ENCODE measurements around the gene NOP14.
"Not testable (repeated sequence)": the region's sequence is repeated elsewhere in the genome, so short reads cannot be mapped to it uniquely, and the experiment has no call there.

The NOP14 gene

DNA sequence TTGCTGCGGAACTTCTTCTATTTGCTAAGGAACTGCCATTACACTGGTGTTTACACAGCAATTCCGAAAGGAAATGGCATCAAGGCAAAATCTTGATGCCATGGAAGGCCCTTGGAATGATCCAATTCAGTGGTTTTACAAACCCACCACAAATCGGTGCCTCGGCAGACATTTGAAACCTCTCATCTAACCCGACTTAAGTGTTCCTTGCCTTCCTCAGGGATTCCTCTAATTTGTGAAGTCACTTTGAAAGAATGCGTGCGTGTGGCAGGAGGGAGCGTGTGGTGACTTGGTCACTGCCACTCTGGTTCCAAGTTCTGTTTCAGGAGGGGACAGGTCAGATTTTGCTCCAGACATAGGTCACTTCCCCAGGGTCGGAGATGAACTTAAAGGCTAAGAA, 4.8 kb downstream of the NOP14 start:
- TF ChIP-seq POLR2AphosphoS5 (IDR thresholded peaks at IDR 0.05; ENCODE audit: low read depth, low read length) (no peak), POLR2A (IDR thresholded peaks at IDR 0.05; ENCODE audit: low read depth, low read length) (no peak), TAF1 (IDR thresholded peaks at IDR 0.05; ENCODE audit: borderline replicate concordance, low read depth, low read length) (no peak)
- DNase-seq (ENCODE audit: insufficient read length) (no peak), FAIRE-seq (no peak)

DNA sequence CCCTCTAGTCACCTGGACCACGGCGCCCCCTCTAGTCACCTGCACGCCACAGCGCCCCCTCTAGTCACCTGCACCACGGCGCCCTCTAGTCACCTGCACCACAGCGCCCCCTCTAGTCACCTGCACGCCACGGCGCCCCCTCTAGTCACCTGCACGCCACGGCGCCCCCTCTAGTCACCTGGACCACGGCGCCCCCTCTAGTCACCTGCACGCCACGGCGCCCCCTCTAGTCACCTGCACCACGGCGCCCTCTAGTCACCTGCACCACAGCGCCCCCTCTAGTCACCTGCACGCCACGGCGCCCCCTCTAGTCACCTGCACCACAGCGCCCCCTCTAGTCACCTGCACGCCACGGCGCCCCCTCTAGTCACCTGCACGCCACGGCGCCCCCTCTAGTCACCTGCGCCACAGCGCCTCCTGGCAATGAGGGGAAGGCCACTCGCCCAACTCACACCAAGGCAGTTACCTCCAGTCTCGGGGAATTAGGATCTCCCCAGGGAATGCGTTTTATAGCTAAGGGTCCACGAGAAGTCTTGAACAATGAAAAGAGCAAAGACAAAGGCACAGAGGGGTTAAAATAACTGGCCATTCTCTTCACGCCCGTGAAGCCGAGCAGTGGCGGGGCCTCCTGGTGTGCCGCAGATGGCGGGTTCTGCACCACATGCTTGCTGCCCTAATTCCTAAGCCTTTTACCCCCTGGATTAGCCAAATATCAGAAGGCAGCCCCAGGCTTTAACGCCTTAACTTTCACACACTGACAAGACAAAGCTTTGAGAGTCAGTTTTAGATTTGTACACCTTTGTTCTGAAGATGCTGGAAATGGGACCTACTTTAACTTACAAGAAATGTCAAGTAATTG, 7.8 kb downstream of the NOP14 start:
- not testable (repeated sequence) for DNase-seq (ENCODE audit: insufficient read length)
- peak; percentile 48 for FAIRE-seq

DNA sequence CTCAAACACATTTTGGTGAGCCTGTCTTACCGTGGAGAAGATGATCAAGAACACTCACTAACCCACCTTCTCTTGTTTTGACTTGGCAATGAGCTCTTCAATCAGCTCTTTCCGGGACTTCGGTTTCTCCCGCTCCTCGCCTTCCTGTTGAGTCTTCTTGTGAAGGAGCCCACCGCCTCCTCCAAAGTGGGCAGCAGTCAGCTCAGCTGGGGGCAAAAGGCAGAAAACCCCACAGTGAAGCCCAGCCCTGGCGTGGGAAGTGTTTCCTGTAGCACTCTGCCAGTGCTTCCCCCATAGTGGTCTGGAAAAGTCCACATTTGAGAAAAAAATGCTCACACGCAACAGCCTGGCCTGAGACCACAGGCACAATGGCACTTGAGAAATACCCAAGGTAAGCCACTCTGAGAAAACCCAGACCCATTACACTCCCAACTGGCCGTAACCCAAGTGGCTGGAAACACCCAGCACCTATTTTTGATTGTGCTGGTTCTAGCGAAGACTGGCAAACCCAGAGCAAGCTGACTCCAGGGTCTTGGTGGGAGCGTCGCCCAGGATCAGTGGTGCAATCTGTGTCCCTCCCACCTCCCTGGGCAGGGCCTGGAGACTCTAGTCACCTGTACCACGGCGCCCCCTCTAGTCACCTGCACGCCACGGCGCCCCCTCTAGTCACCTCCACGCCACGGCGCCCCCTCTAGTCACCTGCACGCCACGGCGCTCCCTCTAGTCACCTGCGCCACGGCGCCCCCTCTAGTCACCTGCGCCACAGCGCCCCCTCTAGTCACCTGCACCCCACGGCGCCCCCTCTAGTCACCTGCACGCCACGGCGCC, 8.6 kb downstream of the NOP14 start:
- TF ChIP-seq POLR2AphosphoS5 (IDR thresholded peaks at IDR 0.05; ENCODE audit: low read depth, low read length): no peak
- no peak for TF ChIP-seq POLR2A (IDR thresholded peaks at IDR 0.05; ENCODE audit: low read depth, low read length)
- TF ChIP-seq TAF1 (IDR thresholded peaks at IDR 0.05; ENCODE audit: borderline replicate concordance, low read depth, low read length): no peak
- FAIRE-seq (peak; percentile 80), DNase-seq (ENCODE audit: insufficient read length) (no peak)

DNA sequence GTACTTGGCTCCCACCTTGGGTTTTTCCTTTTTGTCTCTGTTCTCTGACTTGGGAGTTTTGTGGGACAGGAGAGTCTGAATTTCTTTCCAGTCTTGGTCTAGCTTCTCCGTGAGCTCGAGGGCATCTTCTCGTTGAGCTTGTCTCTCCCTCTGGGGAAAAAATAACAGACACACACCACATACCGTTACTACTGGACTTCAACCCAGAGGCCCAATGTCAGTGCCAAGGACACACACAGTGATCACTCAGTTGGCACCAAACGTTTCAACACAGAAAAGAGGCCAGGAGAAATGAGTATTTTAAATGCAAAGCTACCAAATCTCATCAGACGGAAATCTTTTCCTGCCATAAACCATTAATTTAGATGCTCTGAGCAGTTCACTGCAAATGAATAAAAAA, 9.7 kb downstream of the NOP14 start:
- DNase-seq (ENCODE audit: insufficient read length) (no peak), FAIRE-seq (no peak)
- TF ChIP-seq TAF1 (IDR thresholded peaks at IDR 0.05; ENCODE audit: borderline replicate concordance, low read depth, low read length): no peak
- TF ChIP-seq POLR2AphosphoS5 (IDR thresholded peaks at IDR 0.05; ENCODE audit: low read depth, low read length): no peak
- TF ChIP-seq POLR2A (IDR thresholded peaks at IDR 0.05; ENCODE audit: low read depth, low read length): no peak

DNA sequence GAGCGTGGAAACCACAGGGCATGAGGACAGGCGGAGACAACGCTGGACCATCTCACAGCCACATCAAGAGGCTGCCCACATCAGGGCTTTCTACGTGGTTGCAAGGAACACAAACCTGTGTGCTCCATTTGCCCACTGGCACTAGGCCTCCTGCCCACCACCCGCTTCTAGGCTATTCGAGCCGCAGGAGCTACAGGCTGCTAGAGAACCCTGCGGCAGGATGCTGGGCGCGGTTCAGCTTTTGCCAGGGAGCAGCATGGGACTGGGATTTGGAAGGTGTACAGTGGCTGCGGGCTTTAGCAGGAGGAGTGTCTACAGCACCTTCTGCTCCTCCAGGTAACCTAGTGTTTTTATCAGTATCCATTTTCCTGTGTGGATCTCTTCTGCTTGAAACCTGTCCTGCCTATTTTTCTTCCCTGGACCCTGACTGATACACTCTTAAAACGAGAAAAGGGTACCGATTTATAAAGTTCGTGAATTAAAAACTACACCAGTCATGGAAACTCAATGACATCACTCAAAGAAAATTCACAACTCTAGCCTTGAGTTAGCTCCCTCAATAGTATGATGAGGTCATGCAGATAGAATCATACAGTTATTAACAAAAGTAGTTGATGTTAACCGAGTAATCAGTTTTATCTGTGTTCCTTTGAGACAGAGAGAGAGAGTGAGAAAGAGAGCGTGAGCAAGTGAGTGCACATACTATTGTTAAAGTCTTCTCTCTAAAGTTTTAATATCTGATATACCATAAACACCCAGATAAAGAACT, 12.8 kb downstream of the NOP14 start:
- FAIRE-seq (no peak), DNase-seq (ENCODE audit: insufficient read length) (no peak)
- TF ChIP-seq POLR2A (IDR thresholded peaks at IDR 0.05; ENCODE audit: low read depth, low read length): no peak
- TF ChIP-seq TAF1 (IDR thresholded peaks at IDR 0.05; ENCODE audit: borderline replicate concordance, low read depth, low read length): no peak
- TF ChIP-seq POLR2AphosphoS5 (IDR thresholded peaks at IDR 0.05; ENCODE audit: low read depth, low read length): no peak

DNA sequence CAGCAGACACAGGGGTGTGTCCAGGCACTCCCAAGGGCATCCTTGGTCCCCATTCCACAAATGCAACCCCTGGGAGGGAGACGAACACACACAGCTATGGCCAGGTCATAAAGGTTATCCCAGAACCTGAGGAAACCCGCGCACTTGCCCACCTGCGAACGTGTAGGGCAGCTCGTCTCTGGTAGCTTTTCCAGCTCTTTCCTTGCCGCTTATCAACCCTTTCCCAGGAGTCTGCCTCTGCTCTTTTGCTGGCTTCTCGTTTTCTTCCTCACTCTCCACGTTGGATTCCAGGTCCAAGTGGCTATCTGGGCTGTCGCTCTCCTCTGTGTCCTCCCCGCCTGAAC, 13.5 kb downstream of the NOP14 start:
- FAIRE-seq: no peak

DNA sequence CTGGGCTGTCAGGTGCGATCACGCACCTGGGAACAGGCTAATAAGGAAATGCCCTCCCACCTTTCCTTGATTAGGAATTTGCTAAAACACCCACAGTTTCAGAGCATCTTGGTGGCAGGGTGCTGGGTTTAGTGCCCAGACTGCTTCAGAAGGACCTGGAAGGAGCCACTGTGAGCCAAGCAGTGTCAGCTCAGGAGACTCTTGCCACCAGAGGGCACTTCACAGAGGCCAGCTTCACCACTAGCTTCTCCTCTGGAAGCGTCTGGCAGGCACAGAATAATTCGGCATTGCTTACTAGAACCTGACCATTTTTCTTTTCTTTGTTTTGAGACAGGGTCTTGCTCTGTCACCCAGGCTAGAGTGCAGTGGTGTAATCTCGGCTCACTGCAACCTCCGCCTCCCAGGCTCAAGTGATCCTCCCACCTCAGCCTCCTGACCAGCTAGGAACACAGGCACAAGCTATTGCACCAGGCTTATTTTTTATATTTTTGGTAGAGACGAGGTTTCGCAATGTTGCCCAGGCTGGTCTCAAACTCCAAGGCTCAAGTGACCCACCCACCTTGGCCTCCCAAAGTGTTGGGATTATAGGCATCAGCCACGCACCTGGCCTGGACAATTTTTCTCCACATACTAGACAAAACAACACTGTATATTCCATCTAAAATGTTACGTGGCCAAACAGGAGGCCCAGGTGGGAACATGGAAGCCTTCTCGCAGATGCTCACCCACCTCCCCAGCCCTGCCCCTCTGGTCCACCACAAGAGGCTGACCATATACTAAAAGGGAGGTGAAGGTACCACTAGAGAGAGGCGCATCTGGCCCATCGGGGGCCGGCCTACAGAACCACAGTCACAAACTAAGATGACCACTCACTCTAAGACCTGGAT, 14.1 kb downstream of the NOP14 start:
- DNase-seq (ENCODE audit: insufficient read length) (no peak), FAIRE-seq (no peak)
- no peak for TF ChIP-seq TAF1 (IDR thresholded peaks at IDR 0.05; ENCODE audit: borderline replicate concordance, low read depth, low read length)
- TF ChIP-seq POLR2A (IDR thresholded peaks at IDR 0.05; ENCODE audit: low read depth, low read length): no peak
- TF ChIP-seq POLR2AphosphoS5 (IDR thresholded peaks at IDR 0.05; ENCODE audit: low read depth, low read length): no peak

More for the DNA sequence above, 13.5 kb downstream of the NOP14 start:
- TF ChIP-seq POLR2AphosphoS5 (IDR thresholded peaks at IDR 0.05; ENCODE audit: low read depth, low read length) (no peak), POLR2A (IDR thresholded peaks at IDR 0.05; ENCODE audit: low read depth, low read length) (no peak), TAF1 (IDR thresholded peaks at IDR 0.05; ENCODE audit: borderline replicate concordance, low read depth, low read length) (no peak)
- no peak for DNase-seq (ENCODE audit: insufficient read length)

DNA sequence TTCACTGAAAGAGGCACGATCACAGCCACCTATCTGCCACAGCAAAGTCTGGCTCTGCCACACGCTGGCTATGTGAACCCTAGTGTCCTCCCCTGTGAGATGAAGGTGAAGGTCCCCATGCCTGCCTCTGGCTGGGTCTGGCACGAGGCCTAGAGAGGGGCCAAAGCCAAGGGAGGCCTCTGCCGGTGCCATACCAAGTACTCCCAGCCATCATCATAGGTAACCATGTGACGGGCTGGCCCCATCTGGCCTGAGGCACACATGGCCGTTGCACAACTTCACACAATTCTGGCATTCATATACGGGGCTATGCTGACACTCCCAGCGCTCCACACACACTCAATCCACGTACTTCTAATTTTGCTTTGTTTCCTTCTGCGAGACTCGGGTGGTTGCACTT, 15.3 kb downstream of the NOP14 start:
- DNase-seq (ENCODE audit: insufficient read length): no peak
- no peak for FAIRE-seq
- TF ChIP-seq POLR2AphosphoS5 (IDR thresholded peaks at IDR 0.05; ENCODE audit: low read depth, low read length) (peak; percentile 48; the same call in 1 of the 2 replicates), POLR2A (IDR thresholded peaks at IDR 0.05; ENCODE audit: low read depth, low read length) (peak; percentile 37; the same call in 1 of the 2 replicates), TAF1 (IDR thresholded peaks at IDR 0.05; ENCODE audit: borderline replicate concordance, low read depth, low read length) (no peak)

DNA sequence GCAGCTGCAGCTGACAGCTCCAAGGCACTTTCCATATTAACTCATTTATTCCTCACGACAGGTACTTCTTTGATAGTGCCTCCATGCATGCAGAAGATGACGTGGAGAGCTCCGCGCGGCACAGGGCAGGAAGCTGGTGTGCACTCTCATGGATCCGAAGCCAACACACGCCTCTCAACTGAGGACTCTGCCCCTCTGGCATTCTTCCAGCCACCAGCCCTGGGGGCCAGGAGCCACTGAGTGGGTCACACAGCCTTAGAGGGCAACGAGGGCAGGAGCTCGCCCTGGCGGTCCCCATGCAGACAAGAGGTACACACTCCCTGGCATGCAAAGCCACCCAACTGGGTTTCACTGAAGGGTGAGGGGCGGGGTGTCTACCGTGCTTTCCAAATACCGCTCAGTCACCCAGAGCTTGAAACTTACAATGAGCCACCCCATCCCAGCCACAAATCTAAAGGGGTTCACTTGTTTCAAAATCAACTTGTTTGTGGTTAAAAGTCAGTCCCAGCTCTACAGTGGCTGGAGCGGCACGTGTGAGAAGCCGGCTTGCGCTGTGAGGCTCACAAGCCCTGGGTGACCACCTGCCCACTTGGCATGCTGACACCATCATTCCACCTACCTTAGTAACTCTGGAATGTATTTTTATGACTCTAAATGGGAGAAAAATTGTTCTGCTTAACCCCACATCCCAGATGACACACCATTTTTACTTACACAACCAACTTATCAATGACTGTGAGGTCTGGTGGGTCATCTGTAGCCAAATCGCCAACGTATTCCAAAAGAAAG, 16.2 kb downstream of the NOP14 start:
- no peak for FAIRE-seq
- DNase-seq (ENCODE audit: insufficient read length): no peak
- TF ChIP-seq POLR2AphosphoS5 (IDR thresholded peaks at IDR 0.05; ENCODE audit: low read depth, low read length): no peak
- TF ChIP-seq POLR2A (IDR thresholded peaks at IDR 0.05; ENCODE audit: low read depth, low read length): peak; percentile 22; the same call in 1 of the 2 replicates

DNA sequence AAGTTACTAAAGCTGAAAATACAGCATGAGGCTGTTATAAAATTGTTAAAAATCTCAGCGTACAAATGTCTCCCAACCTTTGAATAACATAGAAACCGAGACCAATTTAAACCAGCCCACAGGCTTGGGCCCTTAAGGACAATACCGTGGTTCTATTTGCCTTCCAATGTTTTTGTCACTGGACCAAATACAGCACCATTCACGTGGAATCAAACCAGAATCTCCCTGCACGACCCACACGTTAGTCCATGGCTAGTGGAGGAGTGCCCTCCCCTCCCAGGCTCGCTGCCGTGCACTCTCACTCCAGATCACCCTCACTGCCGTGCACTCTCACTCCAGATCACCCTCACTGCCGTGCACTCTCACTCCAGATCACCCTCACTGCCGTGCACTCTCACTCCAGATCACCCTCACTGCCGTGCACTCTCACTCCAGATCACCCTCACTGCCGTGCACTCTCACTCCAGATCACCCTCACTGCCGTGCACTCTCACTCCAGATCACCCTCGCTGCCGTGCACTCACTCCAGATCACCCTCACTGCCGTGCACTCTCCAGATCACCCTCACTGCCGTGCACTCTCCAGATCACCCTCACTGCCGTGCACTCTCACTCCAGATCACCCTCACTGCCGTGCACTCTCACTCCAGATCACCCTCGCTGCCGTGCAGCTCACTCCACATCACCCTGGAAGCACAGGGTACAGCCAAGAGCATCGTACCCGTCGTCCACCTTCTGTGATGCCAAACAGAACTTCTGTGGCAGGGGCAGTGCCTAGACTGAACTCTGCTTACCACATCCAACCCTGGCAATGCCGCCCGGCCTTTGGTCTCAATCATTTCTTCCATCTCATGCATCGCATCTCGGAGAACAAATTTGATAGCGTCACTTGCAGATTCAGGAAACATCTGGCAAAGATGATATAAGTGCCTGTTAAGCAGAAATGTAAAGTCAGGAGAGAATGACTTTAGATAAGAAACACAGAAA, 17.3 kb downstream of the NOP14 start:
- not testable (repeated sequence) for FAIRE-seq; DNase-seq (ENCODE audit: insufficient read length)

Measured in GM12892 (cell line).